CD4-positive, alpha-beta T cell treated with Interleukin-15 for 4 hours (primary cell): ENCODE data around the gene UBC.
"Not testable (repeated sequence)": the region's sequence is repeated elsewhere in the genome, so short reads cannot be mapped to it uniquely, and the experiment has no call there.

Experiments used
- DNase-seq: peaks from one replicate; pipeline ENCODE4 v3.0.0-alpha.2; 2020; ENCODE audit warnings: low spot score

The UBC gene

GRCh38 chr12:124931528-124931927, 17.1 kb upstream of the UBC start:
- DNase-seq: not testable (repeated sequence)

GRCh38 chr12:124930586-124930985, 16.1 kb upstream of the UBC start:
- DNase-seq: no peak

DNA sequence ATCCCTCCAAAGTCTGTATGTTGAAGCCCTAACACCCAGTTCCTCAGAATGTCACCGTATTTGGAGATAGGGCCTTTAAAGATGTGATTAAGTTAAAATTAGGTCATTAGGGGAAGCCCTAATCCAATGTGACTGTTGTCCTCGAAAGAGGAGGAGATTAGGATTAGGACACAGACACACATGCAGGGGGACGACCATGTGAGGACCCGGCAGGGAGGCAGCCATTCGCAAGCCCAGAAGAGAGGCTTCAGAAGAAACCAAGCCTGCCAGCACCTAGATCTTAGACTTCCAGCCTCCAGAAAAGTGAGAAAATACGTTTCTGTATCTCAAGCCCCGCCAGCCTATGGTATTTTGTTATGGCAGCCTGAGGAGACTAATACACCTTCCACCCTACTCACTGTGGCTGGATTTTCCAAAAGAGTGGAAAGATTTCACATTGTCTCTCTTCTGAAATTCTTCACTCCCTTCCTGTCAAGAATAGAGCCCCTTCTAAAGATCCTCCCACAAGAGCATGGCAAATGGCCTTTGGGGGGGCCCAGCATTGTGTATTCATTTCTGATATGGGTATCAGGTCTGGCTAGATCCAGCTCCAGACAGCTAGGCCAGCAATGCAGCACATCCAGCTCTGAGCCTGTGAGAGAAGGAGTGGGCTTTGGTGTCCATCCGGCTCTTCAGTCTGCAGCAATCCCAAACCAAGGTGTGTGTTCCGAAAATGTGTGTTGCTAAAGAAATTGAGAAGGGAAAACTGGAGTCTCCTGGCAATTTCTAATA, 15.4 kb upstream of the UBC start:
- DNase-seq: no peak

DNA sequence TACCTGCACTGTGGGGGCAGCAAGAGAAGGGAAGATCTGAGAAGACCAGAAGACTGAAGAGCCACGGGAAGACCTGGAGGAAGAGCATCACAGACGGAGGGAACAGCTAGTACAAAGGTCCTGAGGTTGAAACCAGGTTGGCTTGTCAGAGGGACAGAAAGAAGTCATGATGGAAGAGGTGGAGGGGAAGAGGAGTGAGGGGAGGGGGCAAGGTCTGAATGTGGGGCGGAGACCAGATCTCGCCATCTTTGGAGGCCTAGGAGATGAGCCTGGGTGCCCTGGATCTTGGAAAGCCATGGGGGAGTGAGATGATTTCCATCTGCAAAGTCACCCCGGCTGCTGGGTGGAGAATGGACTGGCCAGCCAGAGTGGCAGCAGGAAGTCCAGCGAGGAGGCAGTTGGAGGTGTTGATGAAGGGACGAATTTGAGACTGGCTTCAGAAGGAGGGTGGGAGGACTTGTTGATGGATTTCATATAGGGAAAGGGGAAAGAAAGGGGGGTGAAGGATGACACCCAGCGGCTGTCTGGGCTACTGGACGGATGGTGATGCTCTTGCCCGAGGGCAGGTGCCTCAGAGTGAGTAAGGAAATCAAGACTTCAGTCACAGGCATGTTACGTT, 14.6 kb upstream of the UBC start:
- DNase-seq: no peak

GRCh38 chr12:124928095-124928911, 13.9 kb upstream of the UBC start:
- no peak for DNase-seq

DNA sequence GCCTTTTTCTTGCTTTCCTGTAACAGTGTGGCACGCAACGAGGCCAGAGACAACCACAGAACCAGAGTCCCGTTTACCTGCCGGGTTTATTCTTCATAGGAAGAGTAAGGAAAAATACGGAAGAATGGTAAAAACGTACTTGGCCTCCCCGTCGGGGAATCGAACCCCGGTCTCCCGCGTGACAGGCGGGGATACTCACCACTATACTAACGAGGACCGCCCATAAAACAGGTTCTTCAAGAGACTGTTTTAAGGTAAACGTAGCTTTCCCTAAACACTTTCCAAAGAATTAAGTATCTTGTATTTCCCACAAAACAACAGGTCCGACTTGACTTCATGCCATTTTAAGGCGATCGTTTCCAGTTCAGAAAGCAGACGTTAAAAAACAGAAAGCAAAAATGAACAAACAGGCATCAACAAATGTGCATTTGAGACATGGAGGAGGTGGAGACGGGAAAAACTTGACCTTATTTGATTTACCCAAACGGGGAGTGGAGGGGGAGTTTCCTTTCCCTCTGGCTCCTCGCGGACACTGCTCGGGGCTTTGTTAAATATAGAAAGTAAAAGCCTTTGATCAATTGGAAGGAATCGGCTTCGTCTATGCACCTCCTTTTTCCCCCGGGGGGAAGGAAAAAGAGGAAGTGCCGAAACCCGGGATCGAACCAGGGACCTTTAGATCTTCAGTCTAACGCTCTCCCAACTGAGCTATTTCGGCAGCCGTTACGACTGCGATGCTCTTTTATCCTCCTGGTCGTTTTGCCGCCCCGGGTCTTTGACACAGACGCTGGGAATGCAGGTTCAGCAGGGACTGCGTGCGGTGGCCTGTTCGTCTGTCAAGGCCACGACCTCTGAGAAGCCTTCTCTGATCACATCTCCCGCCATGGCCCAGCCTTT, 13.0 kb upstream of the UBC start:
- peak; percentile 93 for DNase-seq

DNA sequence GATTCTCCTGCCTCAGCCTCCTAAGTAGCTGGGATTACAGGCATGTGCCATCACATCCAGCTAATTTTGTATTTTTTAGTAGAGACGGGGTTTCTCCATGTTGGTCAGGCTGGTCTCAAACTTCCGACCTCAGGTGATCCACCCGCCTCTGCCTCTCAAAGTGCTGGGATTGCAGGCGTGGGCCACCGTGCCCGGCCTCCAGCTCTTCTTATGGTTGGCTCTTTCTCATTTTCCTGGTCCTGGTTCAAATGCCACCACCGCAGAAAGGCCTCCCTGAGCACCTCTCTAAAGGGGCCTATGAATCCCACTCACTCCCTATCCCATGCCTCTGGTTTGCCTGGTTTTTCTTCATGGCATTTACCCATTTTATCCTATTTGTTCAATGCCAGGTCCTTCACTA, 11.3 kb upstream of the UBC start:
- not testable (repeated sequence) for DNase-seq

DNA sequence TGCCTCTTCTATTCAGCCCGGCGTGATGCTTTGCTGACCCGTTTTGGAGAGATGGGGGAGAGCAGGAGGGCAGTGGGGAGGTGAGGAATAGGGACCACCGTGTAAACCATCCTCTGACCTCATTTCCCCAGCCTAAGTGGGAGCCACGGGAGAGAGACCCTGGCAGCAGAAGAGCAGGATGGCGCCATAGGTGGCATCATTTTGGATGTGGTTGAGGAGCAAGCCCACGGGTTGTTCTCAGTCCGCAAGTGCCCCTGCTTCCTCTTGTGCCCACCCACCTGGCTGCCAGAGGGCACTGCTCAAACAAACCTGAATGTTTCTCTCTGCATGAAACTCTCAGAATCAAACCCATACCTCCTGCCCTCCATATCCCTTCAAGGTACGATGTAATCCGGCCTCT, 10.7 kb upstream of the UBC start:
- DNase-seq: no peak

GRCh38 chr12:124923905-124924734, 9.7 kb upstream of the UBC start:
- no peak for DNase-seq

DNA sequence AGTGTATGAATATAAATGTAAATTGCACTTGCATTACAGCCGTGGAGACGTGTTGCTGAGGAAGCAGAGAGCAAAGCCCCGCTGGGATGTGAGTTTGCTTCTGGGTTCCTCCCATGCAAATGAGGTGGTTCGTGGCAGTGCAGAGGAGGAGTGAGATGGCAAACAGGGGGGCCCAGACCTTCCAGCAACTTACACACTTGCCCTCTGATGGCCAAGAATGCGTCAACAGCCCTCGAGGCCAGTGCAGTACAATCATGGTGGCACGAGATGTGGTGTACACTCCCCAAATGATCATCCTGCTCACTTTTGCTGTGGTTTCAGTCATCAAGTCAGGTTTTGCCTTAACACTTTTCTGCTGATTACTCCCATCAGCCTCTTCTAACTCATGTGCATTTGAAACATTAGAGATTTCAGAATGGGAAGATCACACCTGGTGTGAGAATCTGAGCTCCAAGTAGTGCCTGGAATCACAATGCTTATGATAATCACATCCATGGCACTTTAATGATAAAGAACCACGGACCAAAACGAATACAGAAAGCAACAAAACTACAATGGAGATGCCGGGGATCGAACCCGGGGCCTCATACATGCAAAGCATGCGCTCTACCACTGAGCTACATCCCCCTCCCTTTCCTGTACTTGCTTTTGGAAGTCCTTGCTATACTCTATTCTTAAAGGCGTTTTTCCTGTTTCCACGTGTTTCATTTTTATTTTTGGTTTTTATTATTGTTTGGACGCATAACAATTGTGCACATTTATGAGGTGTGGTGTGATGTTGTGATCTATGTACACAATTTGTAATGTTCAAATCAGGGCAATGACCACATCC, 7.0 kb upstream of the UBC start:
- peak; percentile 70 for DNase-seq

GRCh38 chr12:124920353-124920935, 6.0 kb upstream of the UBC start:
- DNase-seq: no peak

DNA sequence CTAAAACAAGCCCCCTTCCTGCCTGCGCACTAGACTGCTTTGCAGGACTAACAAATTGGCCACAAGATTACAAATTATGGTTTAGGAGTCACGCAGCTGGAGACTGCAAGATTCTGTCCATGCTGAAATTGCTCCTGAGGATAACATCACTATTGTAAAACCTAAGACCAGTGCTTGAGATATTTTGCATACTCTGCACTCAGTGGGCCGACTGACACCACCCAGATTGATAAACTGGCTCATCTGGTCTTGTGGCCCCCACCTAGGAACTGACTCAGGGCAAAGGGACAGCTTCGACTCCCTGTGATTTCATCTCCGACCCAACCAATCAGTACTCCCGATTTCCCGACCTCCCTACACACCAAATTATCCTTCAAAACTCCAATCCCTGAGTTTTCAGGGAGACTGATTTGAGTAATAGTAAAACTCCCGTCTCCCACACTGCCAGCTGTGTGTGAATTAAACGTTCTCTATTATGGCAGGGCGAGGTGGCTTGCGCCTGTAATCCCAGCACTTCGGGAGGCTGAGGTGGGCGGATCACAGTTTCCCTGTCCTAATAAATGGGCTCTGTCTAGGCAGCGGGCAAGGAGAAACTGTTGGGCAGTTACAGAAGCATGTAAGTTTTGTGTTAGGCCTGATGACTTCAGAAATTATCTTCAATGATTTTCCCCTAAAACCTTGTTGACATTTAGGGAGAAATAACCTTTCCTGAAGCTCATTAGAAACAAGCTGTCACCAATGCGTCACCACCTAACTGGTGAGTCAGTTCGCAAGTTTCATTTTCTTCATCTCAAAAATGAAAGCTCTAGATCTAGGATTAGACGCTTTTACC, 5.3 kb upstream of the UBC start:
- peak; percentile 73 for DNase-seq

GRCh38 chr12:124918622-124918988, 4.2 kb upstream of the UBC start:
- not testable (repeated sequence) for DNase-seq

DNA sequence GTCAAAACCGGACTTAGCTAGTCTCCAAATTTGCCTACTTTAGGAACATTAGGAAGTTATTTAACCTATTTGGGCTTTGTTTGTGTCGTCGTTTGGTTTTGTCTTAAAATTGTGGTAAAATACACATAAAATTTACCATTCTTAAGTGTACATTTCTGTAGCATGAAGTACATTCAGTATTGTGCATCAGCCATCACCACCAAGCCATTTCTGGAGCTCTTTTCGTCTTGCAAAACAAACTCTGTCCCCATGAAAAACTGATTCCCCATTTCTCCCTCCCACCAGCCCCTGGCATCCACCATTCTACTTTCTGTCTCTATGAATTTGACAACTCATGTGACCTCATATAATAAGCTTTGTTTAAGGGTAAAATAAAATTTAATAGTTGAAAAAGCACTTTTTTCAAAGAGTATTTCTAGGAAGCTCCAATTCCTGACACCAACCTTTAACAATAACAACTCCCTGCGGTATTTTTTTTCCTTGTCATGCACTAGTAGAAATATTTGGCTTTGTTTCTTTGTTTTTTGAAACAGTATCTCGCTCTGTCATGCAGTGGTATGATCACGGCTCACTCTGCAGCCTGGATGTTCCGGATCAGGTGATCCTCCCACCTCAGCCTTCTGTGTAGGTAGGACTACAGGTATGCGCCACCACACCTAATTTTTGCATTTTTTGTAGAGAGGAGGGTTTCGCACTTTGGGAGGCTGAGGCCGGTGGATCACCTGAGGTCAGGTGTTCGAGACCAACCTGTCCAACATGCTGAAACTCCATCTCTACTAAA, 3.6 kb upstream of the UBC start:
- DNase-seq: no peak

DNA sequence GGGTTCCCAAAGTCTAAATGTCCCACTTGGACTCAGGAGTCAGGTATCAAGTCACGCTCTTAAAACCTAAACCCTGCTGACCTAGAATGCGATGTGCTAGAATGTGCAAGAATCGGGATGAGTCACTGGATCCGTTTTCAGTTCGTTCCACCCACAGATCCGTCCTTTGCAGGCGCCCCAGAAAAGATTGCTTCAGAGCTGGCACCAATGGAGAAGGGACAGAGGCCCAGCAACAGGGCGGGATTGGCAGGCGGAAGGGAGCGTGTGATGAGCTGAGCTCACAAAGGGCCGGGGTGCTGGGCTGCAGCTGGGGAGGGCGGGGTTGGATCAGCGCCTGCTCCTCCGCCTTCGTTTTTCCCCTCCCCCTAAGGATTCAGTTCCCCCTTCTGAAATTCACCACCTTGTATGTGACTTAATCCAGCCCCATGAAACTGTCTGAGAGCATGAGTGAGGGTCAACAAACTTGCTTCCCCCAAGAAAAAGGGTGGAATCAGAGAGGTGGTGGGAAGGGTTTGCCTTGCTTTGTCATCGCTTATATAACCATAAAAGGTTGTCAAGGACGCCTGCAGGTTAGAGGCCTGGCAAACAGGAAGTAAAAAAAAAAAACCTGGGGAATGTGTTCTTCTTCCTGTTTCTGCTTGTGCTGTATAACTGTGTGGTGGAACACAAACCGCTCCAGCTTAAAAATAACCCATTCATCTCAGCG, 2.8 kb upstream of the UBC start:
- DNase-seq: peak; percentile 96

DNA sequence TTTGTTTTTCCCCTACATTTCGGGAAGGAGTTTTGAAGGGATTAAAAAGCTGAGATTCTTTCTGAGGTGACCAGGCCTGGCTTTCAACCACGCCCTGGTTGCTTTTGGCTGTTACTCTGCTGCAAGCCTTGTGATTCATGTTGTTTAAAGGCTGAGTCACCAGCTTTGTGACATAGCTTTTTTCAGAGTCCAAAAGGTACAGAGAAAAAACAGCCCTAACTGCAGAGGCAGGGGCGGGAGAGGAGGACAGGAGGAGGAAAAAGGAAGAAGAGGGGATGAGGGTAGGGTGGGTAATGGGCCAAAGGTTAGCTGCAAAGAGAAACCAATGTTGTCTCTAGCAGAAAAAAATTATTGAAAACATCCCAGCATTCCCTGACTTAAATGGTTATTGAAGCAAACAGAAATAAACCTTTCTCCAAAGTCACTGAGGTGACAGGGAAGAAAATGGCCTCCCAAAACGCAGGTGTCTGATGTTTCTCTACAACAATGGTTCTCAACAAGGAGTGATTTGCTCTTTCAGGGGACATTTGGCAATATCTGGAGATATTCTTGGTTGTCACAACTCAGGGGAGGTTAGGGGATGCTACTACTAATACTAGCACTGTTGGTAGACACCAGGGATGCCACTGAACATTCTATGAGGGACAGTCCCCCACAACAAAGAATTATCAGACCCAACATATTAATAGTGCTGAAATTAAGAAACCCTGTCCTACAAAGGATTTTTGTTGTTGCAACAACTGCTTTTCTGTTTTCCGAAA, 2.1 kb upstream of the UBC start:
- peak; percentile 75 for DNase-seq
